Measurements from ENCODE around the gene DNAI1.

DNAI1 gene

GRCh38 chr9:34458013-34458958, at the start of gene DNAI1, which contains the start of gene FAM219A:
Gene DNAI1 (plus strand): TSS chr9:34458805. CDS start chr9:34459006, 201 bp downstream.
Gene FAM219A (minus strand): TSS chr9:34458570. CDS start chr9:34458263, 307 bp downstream.
- no peak for TF ChIP-seq CTCF (IDR thresholded peaks at IDR 0.05)
- DNase-seq (ENCODE audit: low spot score) = peak; percentile 99
- Histone ChIP-seq H3K27ac (peak within 1 kb of the TSS; percentile 72 to 89), H3K4me3 (peak within 1 kb of the TSS; percentile 90)

- DNase-seq (ENCODE audit: low spot score) = no peak
- TF ChIP-seq CTCF (IDR thresholded peaks at IDR 0.05) = no peak
- no peak overlapping the region for H3K27ac ChIP-seq
- no peak overlapping the region for H3K4me3 ChIP-seq
These were observed 49.5 kb upstream of the DNAI1 start for GRCh38 chr9:34409154-34409553.

- DNase-seq (ENCODE audit: low spot score) = no peak
- no peak overlapping the region for H3K27ac ChIP-seq
- TF ChIP-seq CTCF (IDR thresholded peaks at IDR 0.05) = no peak
- H3K4me3 ChIP-seq = no peak overlapping the region
These were observed 46.3 kb upstream of the DNAI1 start for GRCh38 chr9:34412336-34412735.

GRCh38 chr9:34413231-34413852, 45.3 kb upstream of the DNAI1 start:
- TF ChIP-seq CTCF (IDR thresholded peaks at IDR 0.05) = no peak
- no peak for DNase-seq (ENCODE audit: low spot score)
- Histone ChIP-seq H3K27ac (no peak overlapping the region), H3K4me3 (no peak overlapping the region)

GRCh38 chr9:34417734-34418133, 40.9 kb upstream of the DNAI1 start:
- TF ChIP-seq CTCF (IDR thresholded peaks at IDR 0.05) = no peak
- DNase-seq (ENCODE audit: low spot score) = no peak
- no peak overlapping the region for H3K4me3 ChIP-seq
- no peak overlapping the region for H3K27ac ChIP-seq

- TF ChIP-seq CTCF (IDR thresholded peaks at IDR 0.05) = no peak
- no peak for DNase-seq (ENCODE audit: low spot score)
- H3K27ac ChIP-seq = no peak overlapping the region
- H3K4me3 ChIP-seq = no peak overlapping the region
These were observed 38.7 kb upstream of the DNAI1 start for GRCh38 chr9:34419716-34420504.
